Measurements from ENCODE around the gene DOCK2.

Gene DOCK2

DNA sequence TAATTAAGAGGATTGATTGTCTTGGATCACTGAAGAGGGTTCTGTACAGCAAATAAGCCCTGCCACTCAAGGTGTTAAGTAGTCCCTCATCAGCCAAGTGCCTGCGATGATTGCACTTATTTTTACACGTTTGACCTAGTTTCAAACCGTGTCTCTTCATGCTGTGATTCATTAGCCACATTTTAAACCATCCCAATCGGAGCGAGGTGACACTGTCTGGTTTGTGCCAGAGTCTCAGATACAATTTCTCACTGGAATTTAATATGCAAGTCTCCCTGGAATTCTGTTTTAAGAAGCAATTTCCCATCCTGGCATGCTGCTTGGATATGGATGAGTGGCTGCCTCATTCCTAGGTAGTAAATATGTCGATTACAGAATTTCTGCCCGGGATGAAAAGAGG, 341.6 kb downstream of the DOCK2 start:
- TF ChIP-seq SIN3A (IDR thresholded peaks at IDR 0.05; ENCODE audit: borderline replicate concordance, insufficient read depth, low read length), result no peak
- no peak for TF ChIP-seq TAF1 (IDR thresholded peaks at IDR 0.05; ENCODE audit: borderline replicate concordance, insufficient read depth, low read length)
- no peak for TF ChIP-seq POLR2AphosphoS5 (IDR thresholded peaks at IDR 0.05; ENCODE audit: low read depth, low read length)

DNA sequence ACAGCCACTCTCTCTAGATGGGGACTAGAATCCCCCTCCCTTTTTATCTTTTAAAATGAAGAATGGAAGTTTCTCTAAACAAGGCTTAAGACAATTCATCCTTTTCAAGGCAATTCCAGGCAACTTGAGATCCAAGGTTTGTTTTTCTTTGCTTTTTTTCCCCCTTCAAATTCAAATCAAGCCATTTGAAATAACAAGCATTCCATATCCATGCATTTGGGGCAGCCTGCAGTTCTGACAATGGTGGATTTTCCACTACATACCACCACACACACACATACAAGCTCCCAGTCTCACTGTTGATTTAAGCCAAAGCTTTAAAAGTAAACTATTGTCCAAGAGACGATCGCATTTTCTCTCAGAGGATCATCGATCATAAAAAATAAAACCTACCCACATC, 342.8 kb downstream of the DOCK2 start:
- TF ChIP-seq SIN3A (IDR thresholded peaks at IDR 0.05; ENCODE audit: borderline replicate concordance, insufficient read depth, low read length) (no peak), POLR2AphosphoS5 (IDR thresholded peaks at IDR 0.05; ENCODE audit: low read depth, low read length) (no peak), TAF1 (IDR thresholded peaks at IDR 0.05; ENCODE audit: borderline replicate concordance, insufficient read depth, low read length) (no peak), FOXP2 (optimal IDR thresholded peaks at IDR 0.05; ENCODE audit: borderline replicate concordance, extremely low read depth, extremely low read length, insufficient read depth) (no peak)
- TF ChIP-seq, protein P1, sequence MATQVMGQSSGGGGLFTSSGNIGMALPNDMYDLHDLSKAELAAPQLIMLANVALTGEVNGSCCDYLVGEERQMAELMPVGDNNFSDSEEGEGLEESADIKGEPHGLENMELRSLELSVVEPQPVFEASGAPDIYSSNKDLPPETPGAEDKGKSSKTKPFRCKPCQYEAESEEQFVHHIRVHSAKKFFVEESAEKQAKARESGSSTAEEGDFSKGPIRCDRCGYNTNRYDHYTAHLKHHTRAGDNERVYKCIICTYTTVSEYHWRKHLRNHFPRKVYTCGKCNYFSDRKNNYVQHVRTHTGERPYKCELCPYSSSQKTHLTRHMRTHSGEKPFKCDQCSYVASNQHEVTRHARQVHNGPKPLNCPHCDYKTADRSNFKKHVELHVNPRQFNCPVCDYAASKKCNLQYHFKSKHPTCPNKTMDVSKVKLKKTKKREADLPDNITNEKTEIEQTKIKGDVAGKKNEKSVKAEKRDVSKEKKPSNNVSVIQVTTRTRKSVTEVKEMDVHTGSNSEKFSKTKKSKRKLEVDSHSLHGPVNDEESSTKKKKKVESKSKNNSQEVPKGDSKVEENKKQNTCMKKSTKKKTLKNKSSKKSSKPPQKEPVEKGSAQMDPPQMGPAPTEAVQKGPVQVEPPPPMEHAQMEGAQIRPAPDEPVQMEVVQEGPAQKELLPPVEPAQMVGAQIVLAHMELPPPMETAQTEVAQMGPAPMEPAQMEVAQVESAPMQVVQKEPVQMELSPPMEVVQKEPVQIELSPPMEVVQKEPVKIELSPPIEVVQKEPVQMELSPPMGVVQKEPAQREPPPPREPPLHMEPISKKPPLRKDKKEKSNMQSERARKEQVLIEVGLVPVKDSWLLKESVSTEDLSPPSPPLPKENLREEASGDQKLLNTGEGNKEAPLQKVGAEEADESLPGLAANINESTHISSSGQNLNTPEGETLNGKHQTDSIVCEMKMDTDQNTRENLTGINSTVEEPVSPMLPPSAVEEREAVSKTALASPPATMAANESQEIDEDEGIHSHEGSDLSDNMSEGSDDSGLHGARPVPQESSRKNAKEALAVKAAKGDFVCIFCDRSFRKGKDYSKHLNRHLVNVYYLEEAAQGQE (IDR thresholded peaks at IDR 0.05; ENCODE audit: insufficient read depth in 1 of 2, low read depth in 2 of 2, low read length in 2 of 2), result no peak

DNA sequence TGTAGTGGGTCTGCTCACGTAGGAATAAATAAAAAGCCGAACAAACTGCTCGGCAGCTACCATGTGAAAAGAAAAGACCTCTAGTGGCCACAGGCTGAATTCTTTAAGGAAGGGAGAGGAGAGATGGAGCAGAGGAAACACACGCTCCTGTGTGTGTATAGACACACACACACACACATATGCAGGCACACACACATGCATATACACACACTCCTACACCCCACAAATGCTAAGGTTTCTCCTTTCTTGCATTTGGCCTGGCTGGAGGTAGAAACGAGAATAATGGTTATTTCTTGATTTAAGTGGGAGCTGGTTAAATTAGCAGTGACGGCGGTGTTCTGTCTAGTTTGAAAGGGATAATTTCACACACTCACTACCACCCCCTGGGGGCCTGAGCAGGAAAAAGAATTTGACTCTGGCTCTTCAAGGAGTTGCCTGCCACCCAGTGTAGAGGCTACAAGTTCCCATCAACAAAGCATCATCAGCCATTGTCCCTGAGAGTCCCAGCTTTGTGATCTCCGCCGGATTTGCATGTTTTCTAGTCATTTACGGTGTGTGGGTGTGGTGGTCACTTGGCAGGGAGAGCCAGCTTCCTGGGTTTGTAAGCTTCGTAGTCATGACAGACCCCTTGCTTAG, 343.5 kb downstream of the DOCK2 start, which contains the start of gene INSYN2B:
TSS of gene INSYN2B (minus strand) at position 78 of the 636 bp plus-strand sequence. CDS start 96,597 bp downstream, outside the sequence.
- TF ChIP-seq TAF1 (IDR thresholded peaks at IDR 0.05; ENCODE audit: borderline replicate concordance, insufficient read depth, low read length) (no peak), FOXP2 (optimal IDR thresholded peaks at IDR 0.05; ENCODE audit: borderline replicate concordance, extremely low read depth, extremely low read length, insufficient read depth) (no peak), SIN3A (IDR thresholded peaks at IDR 0.05; ENCODE audit: borderline replicate concordance, insufficient read depth, low read length) (no peak), POLR2AphosphoS5 (IDR thresholded peaks at IDR 0.05; ENCODE audit: low read depth, low read length) (no peak)
- TF ChIP-seq, protein P1 (IDR thresholded peaks at IDR 0.05; ENCODE audit: insufficient read depth in 1 of 2, low read depth in 2 of 2, low read length in 2 of 2), result no peak

DNA sequence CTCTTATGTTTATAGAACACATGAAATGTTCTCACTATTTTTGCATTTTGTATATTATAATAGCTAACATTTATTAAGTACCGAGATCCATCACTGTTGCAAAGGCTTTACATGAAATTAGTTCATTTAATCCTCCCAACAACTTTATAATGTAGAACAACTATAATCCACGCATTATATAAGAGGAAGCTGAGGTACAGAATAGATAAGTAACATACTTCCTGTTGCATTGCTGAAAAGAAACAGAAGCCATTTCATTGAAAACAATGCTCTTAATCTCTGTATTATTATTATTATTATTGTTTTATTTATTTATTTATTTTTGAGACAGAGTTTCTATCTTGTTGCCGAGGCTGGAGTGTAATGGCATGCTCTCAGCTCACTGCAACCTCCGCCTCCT, 351.1 kb downstream of the DOCK2 start:
- TF ChIP-seq SIN3A (IDR thresholded peaks at IDR 0.05; ENCODE audit: borderline replicate concordance, insufficient read depth, low read length) (no peak), POLR2AphosphoS5 (IDR thresholded peaks at IDR 0.05; ENCODE audit: low read depth, low read length) (no peak), FOXP2 (optimal IDR thresholded peaks at IDR 0.05; ENCODE audit: borderline replicate concordance, extremely low read depth, extremely low read length, insufficient read depth) (no peak)

DNA sequence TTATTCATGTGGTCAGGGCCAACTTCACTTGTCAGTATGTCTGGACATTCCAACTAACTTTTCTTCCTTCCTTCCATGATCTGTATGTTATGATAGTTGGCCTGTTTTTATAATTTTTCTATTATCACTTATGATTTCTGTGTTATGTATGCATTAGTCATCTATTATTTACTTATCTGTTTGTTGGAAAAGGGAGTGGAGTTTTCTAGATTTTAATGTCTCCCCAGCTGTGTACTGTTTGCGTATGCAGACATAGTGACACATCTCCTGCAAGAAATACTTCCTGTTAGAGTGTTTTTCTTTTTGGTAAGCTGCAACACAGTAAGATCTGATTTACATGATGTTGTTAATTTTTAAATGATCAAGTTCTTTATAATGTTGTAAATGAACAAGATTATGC, 351.9 kb downstream of the DOCK2 start:
- no peak for TF ChIP-seq FOXP2 (optimal IDR thresholded peaks at IDR 0.05; ENCODE audit: borderline replicate concordance, extremely low read depth, extremely low read length, insufficient read depth)
- TF ChIP-seq, protein P1 (IDR thresholded peaks at IDR 0.05; ENCODE audit: insufficient read depth in 1 of 2, low read depth in 2 of 2, low read length in 2 of 2), result no peak
- TF ChIP-seq POLR2AphosphoS5 (IDR thresholded peaks at IDR 0.05; ENCODE audit: low read depth, low read length), result no peak

DNA sequence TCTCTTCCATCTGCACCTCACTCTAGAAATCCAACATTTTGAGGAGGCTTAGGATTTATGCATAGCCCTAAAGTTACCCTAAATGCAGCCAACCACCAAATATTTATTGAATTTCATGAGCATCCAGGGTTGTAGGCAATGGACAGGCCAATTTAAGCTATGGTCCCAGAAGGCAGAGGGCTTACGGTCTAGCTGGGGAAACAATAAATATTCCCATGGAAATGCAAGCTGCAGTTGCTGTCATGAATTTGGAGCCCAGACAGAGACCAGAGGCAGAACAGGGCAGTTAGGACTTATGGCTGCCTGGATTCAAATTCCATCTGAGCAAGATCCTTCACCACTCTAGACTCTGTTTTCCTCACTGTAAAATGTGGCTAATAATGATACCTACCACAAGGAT, 352.3 kb downstream of the DOCK2 start:
- TF ChIP-seq SIN3A (IDR thresholded peaks at IDR 0.05; ENCODE audit: borderline replicate concordance, insufficient read depth, low read length) (no peak), FOXP2 (optimal IDR thresholded peaks at IDR 0.05; ENCODE audit: borderline replicate concordance, extremely low read depth, extremely low read length, insufficient read depth) (no peak), TAF1 (IDR thresholded peaks at IDR 0.05; ENCODE audit: borderline replicate concordance, insufficient read depth, low read length) (no peak), POLR2AphosphoS5 (IDR thresholded peaks at IDR 0.05; ENCODE audit: low read depth, low read length) (no peak)
- TF ChIP-seq, protein P1 (IDR thresholded peaks at IDR 0.05; ENCODE audit: insufficient read depth in 1 of 2, low read depth in 2 of 2, low read length in 2 of 2), result no peak
